ENCODE measurements around the gene NTN5. TPM values are rescaled to one million over a fixed set of nuclear protein-coding genes. Genes with fewer than 3 reads are reported as not detected.
"Not testable (repeated sequence)": the region's sequence is repeated elsewhere in the genome, so short reads cannot be mapped to it uniquely, and the experiment has no call there.

Gene NTN5
- total RNA-seq, 4 donors from 2014 or later, result 0.64 to 2.2 (median 1.3) TPM

- no peak overlapping the region for H3K4me3 ChIP-seq
- 66% methylated on average over 35 of the region's 35 CpGs for WGBS
These were observed 11.7 kb downstream of the NTN5 start for GRCh38 chr19:48660852-48661710.

GRCh38 chr19:48659768-48660167 is 13.0 kb downstream of the NTN5 start:
- WGBS, result 80% methylated on average over 5 of the region's 5 CpGs
- Histone ChIP-seq H3K9me3 (no peaks in the 10 kb centered on the region), H3K36me3 (no peaks in the 10 kb centered on the region), H3K4me1 (peaks cover 9% of the 10 kb centered on the region), H3K4me3 (no peak overlapping the region), H3K27ac (no peak overlapping the region), H3K27me3 (no peaks in the 10 kb centered on the region)
- no peak for DNase-seq (ENCODE audit: low spot score in 2 of 2)
- TF ChIP-seq POLR2A (IDR thresholded peaks at IDR 0.05) (no peak), EP300 (IDR thresholded peaks at IDR 0.05) (no peak), CTCF (IDR thresholded peaks at IDR 0.05) (no peak), POLR2AphosphoS5 (IDR thresholded peaks at IDR 0.05) (no peak)

More at GRCh38 chr19:48660852-48661710, 11.7 kb downstream of the NTN5 start:
- Histone ChIP-seq H3K27ac (no peak overlapping the region), H3K4me1 (peaks cover 9% of the 10 kb centered on the region), H3K36me3 (no peaks in the 10 kb centered on the region), H3K27me3 (no peaks in the 10 kb centered on the region), H3K9me3 (no peaks in the 10 kb centered on the region)
- peak in 1 of 2 donors; percentile 87 for DNase-seq (ENCODE audit: low spot score in 2 of 2)
- no peak for TF ChIP-seq CTCF (IDR thresholded peaks at IDR 0.05)
- TF ChIP-seq POLR2AphosphoS5 (IDR thresholded peaks at IDR 0.05), result peak in 1 of 3 donors; percentile 42
- TF ChIP-seq POLR2A (IDR thresholded peaks at IDR 0.05), result no peak

- Histone ChIP-seq H3K4me3 (no peak overlapping the region), H3K9me3 (no peaks in the 10 kb centered on the region), H3K36me3 (no peaks in the 10 kb centered on the region), H3K4me1 (peaks cover 9% of the 10 kb centered on the region), H3K27me3 (no peaks in the 10 kb centered on the region), H3K27ac (no peak overlapping the region)
- 93% methylated on average over 6 of the region's 6 CpGs for WGBS
- DNase-seq (ENCODE audit: low spot score in 2 of 2), result no peak
- TF ChIP-seq EP300 (IDR thresholded peaks at IDR 0.05), result no peak
- no peak for TF ChIP-seq CTCF (IDR thresholded peaks at IDR 0.05)
These were observed 14.3 kb downstream of the NTN5 start for GRCh38 chr19:48658483-48658882.

- not testable (repeated sequence) for H3K4me1 ChIP-seq; H3K27me3 ChIP-seq; DNase-seq (ENCODE audit: low spot score in 2 of 2); H3K4me3 ChIP-seq; H3K27ac ChIP-seq; H3K9me3 ChIP-seq; H3K36me3 ChIP-seq
- WGBS, result 92% methylated on average over 5 of the region's 5 CpGs
These were observed 15.0 kb downstream of the NTN5 start for GRCh38 chr19:48657828-48658227.

- no peaks in the 10 kb centered on the region for H3K36me3 ChIP-seq
- WGBS, result 43% methylated on average over 16 of the region's 16 CpGs
- no peak for TF ChIP-seq EP300 (IDR thresholded peaks at IDR 0.05)
- no peak for TF ChIP-seq POLR2AphosphoS5 (IDR thresholded peaks at IDR 0.05)
- no peak for TF ChIP-seq CTCF (IDR thresholded peaks at IDR 0.05)
- no peak for TF ChIP-seq POLR2A (IDR thresholded peaks at IDR 0.05)
- no peak overlapping the region for H3K4me3 ChIP-seq
- peaks cover 9% of the 10 kb centered on the region for H3K4me1 ChIP-seq
- DNase-seq (ENCODE audit: low spot score in 2 of 2), result no peak
- H3K27ac ChIP-seq, result no peak overlapping the region
- H3K9me3 ChIP-seq, result no peaks in the 10 kb centered on the region
- H3K27me3 ChIP-seq, result no peaks in the 10 kb centered on the region
These were observed 15.9 kb downstream of the NTN5 start for GRCh38 chr19:48656840-48657474.

Data from suprapubic skin (tissue), 4 donors.